ENCODE data around the gene SARS2.

DNA sequence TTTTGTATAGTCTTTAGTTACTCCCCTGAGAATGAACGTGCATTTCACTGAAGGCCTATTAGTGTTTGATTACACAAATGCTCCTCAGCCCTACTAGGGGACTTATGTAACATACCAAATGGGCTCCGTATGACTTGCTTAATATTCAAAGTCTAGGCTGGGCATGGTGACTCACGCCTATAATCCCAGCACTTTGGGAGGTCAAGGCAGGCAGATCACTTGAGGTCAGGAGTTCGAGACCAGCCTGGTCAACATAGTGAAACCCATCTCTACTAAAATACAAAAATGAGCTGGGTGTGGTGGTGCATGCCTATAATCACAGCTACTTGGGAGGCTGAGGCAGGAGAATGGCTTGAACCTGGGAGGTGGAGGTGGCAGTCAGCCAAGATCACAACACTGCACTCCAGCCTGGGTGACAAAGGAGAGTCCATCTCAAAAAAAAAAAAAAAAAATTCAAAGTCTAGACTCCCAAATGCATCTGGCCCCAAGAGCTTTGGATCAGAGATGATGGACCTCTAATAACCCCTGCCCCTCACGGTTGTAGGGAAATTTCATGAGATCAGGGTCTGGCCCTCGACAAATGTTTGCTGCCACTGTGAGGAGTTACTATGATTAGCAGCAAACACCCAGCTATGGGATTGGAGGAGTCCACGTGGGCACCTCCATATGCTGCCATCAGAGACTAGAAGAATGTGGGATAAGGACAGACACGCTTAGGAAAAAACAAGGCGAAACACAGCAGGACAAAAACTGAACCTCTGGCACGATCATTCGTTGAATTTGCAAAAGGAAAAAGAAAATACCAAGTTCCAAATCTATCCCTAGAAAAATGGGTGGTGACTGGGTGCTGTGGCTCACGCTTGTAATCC is 40.3 kb upstream of the SARS2 start:
- no peak for TF ChIP-seq EZH2phosphoT487 (IDR thresholded peaks at IDR 0.05; ENCODE audit: borderline replicate concordance, low read length)
- TF ChIP-seq, protein P1, sequence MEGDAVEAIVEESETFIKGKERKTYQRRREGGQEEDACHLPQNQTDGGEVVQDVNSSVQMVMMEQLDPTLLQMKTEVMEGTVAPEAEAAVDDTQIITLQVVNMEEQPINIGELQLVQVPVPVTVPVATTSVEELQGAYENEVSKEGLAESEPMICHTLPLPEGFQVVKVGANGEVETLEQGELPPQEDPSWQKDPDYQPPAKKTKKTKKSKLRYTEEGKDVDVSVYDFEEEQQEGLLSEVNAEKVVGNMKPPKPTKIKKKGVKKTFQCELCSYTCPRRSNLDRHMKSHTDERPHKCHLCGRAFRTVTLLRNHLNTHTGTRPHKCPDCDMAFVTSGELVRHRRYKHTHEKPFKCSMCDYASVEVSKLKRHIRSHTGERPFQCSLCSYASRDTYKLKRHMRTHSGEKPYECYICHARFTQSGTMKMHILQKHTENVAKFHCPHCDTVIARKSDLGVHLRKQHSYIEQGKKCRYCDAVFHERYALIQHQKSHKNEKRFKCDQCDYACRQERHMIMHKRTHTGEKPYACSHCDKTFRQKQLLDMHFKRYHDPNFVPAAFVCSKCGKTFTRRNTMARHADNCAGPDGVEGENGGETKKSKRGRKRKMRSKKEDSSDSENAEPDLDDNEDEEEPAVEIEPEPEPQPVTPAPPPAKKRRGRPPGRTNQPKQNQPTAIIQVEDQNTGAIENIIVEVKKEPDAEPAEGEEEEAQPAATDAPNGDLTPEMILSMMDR (IDR thresholded peaks at IDR 0.05; ENCODE audit: low read depth, low read length, poor library complexity, severe bottlenecking): no peak
